Mesodermal cell (in vitro differentiated cells): Measurements from ENCODE around the gene MARCKS.
"Not testable (repeated sequence)": the region's sequence is repeated elsewhere in the genome, so short reads cannot be mapped to it uniquely, and the experiment has no call there.

Source experiments
- H3K27ac ChIP-seq: 2 replicates; pipeline ENCODE4 v1.7.0; 2013; ENCODE audit warnings: mild to moderate bottlenecking, low read depth, low read length, moderate library complexity; ENCODE audit not compliant: severe bottlenecking
- H3K36me3 ChIP-seq: 2 replicates; pipeline ENCODE4 v1.7.1; 2013; ENCODE audit warnings: mild to moderate bottlenecking, low read length, moderate library complexity; ENCODE audit not compliant: control insufficient read depth, insufficient read depth
- H3K4me1 ChIP-seq: one replicate; pipeline ENCODE4 v1.7.1; 2013; ENCODE audit warnings: mild to moderate bottlenecking, low read length; ENCODE audit not compliant: insufficient read depth, control insufficient read depth, poor library complexity, severe bottlenecking
- H3K4me3 ChIP-seq: 2 replicates; pipeline ENCODE4 v1.7.0; 2013; ENCODE audit warnings: low read length, control low read depth, mild to moderate bottlenecking; ENCODE audit not compliant: insufficient read depth, poor library complexity, severe bottlenecking; ENCODE audit errors: extremely low read depth
- H3K9me3 ChIP-seq: 2 replicates; pipeline ENCODE4 v1.7.1; 2013; ENCODE audit warnings: mild to moderate bottlenecking, low read length, moderate library complexity; ENCODE audit not compliant: control insufficient read depth
- WGBS, 2 experiments: methylation state at CpG; one replicate each; pipeline ENCODE4 v1.1.5; 2013; ENCODE audit warnings: missing lambda C conversion rate in 2 of 2; ENCODE audit not compliant: insufficient coverage in 2 of 2; 5-methylcytosine and 5-hydroxymethylcytosine counted together

MARCKS gene

DNA sequence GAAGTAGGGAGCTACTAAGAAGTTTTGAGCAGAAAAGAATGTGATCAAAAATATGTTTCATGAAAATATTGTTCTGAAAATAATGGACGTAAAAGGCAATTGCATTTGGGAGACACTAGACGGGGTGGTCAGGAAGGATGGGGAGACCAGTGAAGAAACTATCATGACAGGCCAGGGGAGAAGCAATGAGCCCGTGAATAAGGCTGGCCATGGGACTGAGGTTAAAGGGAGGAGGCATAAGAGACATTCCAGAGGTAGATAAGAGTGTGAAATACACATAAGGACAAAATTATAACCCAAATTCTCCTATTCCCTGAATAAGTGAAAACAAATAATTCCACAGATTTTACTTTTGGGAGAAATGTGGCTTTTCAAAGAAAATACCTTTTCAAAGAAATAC lies 51.7 kb downstream of the MARCKS start:
- H3K4me3 ChIP-seq, result no peak overlapping the region
- H3K9me3 ChIP-seq, result no peaks in the 10 kb centered on the region
- no peak overlapping the region for H3K27ac ChIP-seq
- no peaks in the 10 kb centered on the region for H3K36me3 ChIP-seq
- 59 to 79% methylated on average over 2 to 3 of the region's 3 CpGs for WGBS, 2 experiments
- H3K4me1 ChIP-seq, result peaks cover 8% of the 10 kb centered on the region

DNA sequence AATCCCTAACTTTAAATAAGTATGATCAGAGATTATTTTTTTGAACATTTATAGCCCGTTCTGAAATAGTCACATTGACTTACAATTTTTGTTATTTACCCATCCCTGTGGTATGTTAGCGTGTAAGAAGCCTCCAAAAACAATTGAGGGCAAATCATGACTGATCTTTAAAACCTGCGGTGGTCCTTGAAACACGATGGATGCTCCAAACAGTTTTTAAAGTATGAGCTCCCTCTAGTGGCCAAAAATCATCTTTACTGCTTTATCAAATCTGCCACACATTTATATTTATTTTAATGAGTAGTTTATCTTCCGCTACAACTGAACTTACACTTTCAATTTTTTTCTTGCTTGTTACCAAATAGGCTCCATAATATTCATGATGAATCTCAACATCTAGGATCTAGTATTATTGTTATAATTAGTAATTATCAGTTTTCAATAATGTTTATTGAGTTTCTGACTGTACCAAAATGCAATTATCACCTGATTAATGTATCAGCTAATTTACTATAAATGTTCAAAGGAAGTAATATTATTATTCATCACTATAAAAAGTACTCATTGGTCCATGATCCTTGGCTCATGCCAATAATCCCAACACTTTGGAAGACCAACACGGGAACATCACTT lies 52.2 kb downstream of the MARCKS start:
- Histone ChIP-seq H3K4me3 (no peak overlapping the region), H3K4me1 (peaks cover 3% of the 10 kb centered on the region), H3K9me3 (no peaks in the 10 kb centered on the region), H3K27ac (no peak overlapping the region), H3K36me3 (no peaks in the 10 kb centered on the region)
- 0 to 15% methylated on average over 1 to 2 of the region's 6 CpGs for WGBS, 2 experiments

DNA sequence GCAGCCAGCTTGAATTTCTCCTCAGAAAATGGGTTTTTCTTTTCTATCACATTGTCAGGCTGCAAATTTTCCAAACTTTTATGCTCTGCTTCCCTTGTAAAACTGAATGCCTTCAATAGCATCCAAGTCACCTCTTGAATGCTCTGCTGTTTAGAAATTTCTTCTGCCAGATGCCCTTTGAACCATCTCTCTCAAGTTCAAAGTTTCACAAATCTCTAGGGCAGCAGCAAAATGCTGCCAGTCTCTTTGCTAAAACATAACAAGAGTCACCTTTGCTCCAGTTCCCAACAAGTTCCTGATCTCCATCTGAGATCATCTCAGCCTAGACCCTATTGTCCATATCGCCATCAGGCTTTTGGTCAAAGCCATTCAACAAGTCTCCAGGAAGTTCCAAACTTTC lies 53.1 kb downstream of the MARCKS start:
- H3K4me1 ChIP-seq, H3K36me3 ChIP-seq, H3K9me3 ChIP-seq, H3K27ac ChIP-seq, H3K4me3 ChIP-seq: not testable (repeated sequence)
- 83 to 100% methylated on average over 1 of the region's 1 CpG for WGBS, 2 experiments
